ENCODE data around the gene CHD5.

DNA sequence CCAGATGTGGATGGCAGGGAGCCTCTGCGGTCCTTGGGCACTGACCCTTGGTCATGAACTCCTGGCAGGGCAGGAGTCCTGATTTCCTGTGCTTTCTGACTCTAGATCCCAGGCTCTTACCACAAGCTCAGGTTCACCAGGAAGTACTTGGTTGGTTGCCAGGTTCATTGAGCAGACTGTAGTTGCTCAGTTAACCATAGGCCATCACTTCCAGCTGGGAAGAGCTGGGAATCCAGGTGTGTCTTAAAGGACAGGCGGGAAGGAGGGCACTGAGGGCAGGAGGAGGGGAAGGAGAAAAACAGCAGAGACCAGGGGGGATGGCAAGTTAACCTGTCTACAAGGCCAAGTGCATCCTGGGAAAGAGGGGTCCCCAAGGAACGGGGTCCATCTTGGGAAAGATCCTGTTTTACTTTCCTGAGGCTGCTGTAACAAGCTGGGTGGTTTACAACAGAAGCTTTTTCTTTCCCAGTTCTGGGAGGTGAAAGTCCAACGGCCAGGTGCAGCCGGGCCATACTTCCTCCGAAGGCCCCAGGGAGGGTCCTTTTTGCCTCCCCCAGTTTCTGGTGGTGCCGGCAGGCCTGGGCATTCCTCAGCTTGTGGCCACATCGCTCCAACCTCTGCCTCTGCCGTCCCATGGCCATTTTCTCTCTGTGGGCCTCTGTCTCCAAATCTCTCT lies 122.8 kb downstream of the CHD5 start:
- TF ChIP-seq EZH2phosphoT487 (IDR thresholded peaks at IDR 0.05; ENCODE audit: insufficient read depth, low read depth) = no peak
- TF ChIP-seq EZH2 (IDR thresholded peaks at IDR 0.05; ENCODE audit: insufficient read depth, poor library complexity, severe bottlenecking) = no peak

Measured in GM23248 (cell line).